DOHH2 (cell line): ENCODE data around the gene TUG1.

Experiments
- EZH2phosphoT487 ChIP-seq: fragments of 200-600 bp; sonication (generic); IDR thresholded peaks from 2 replicates; pipeline ENCODE4 v1.6.1; 2017; ENCODE audit warnings: borderline replicate concordance, mild to moderate bottlenecking, antibody characterized with exemption, low read length, moderate library complexity, mixed read lengths
- TF ChIP-seq, protein P1 (sequence below): fragments of 200-600 bp; sonication (generic); IDR thresholded peaks from one replicate; pipeline ENCODE4 v1.5.1; 2014; ENCODE audit warnings: antibody characterized with exemption, mild to moderate bottlenecking, low read depth, low read length; ENCODE audit not compliant: poor library complexity, severe bottlenecking

DNA sequence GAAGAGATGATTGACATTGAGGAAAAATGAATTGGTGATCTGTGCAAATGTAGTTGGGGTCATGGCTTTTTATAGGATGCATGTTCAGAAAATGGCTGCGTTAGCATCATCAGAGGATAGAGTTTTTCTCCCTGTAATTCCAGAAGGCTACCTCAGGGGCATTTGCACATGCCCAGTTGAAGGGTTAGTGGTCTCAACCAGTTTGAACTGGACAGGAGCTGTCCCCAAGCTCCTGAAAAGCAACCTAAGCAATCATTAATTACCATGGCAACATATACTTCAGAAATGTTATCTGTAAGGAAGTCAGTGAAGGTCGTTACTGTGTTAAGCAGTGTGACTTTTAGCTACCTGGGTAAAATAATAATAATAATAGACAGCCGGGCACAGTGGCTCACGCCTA is 29.3 kb downstream of the TUG1 start:
- TF ChIP-seq, protein P1, sequence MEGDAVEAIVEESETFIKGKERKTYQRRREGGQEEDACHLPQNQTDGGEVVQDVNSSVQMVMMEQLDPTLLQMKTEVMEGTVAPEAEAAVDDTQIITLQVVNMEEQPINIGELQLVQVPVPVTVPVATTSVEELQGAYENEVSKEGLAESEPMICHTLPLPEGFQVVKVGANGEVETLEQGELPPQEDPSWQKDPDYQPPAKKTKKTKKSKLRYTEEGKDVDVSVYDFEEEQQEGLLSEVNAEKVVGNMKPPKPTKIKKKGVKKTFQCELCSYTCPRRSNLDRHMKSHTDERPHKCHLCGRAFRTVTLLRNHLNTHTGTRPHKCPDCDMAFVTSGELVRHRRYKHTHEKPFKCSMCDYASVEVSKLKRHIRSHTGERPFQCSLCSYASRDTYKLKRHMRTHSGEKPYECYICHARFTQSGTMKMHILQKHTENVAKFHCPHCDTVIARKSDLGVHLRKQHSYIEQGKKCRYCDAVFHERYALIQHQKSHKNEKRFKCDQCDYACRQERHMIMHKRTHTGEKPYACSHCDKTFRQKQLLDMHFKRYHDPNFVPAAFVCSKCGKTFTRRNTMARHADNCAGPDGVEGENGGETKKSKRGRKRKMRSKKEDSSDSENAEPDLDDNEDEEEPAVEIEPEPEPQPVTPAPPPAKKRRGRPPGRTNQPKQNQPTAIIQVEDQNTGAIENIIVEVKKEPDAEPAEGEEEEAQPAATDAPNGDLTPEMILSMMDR, result no peak
- no peak for TF ChIP-seq EZH2phosphoT487
